IMR-90 (cell line): ENCODE measurements around the gene AUTS2.

Source experiments
- BHLHE40 ChIP-seq: fragments of 150-350 bp; IDR thresholded peaks from 2 replicates; pipeline ENCODE4 v1.6.1; 2016; ENCODE audit warnings: mild to moderate bottlenecking, low read depth, low read length
- CEBPB ChIP-seq: IDR thresholded peaks from 2 replicates; pipeline ENCODE4 v1.6.1; 2012; ENCODE audit warnings: low read depth, low read length, improper control_type of control experiment
- CHD1 ChIP-seq: IDR thresholded peaks from 2 replicates; pipeline ENCODE4 v1.6.1; 2012; ENCODE audit warnings: low read depth, low read length, improper control_type of control experiment
- CTCF ChIP-seq: conservative IDR thresholded peaks from 2 replicates; pipeline ENCODE4 v1.5.1; 2012; ENCODE audit warnings: mild to moderate bottlenecking, low read depth, low read length, improper control_type of control experiment
- MAFK ChIP-seq: IDR thresholded peaks from 2 replicates; pipeline ENCODE4 v1.6.1; 2012; ENCODE audit warnings: low read depth, low read length, improper control_type of control experiment
- MXI1 ChIP-seq: IDR thresholded peaks from 2 replicates; pipeline ENCODE4 v1.6.1; 2012; ENCODE audit warnings: low read depth, mild to moderate bottlenecking, low read length, moderate library complexity, borderline replicate concordance
- POLR2A ChIP-seq: IDR thresholded peaks from 2 replicates; pipeline ENCODE4 v1.6.1; 2012; ENCODE audit warnings: mild to moderate bottlenecking, low read depth, low read length
- RAD21 ChIP-seq: IDR thresholded peaks from 2 replicates; pipeline ENCODE4 v1.6.1; 2012; ENCODE audit warnings: low read length, improper control_type of control experiment
- RCOR1 ChIP-seq: IDR thresholded peaks from 2 replicates; pipeline ENCODE4 v1.6.1; 2012; ENCODE audit warnings: mild to moderate bottlenecking, low read length, improper control_type of control experiment; ENCODE audit not compliant: insufficient replicate concordance
- RFX5 ChIP-seq: IDR thresholded peaks from 2 replicates; pipeline ENCODE4 v1.8.0; 2012; ENCODE audit warnings: low read depth, mild to moderate bottlenecking, low read length, moderate library complexity
- USF2 ChIP-seq: fragments of 150-350 bp; IDR thresholded peaks from 2 replicates; pipeline ENCODE4 v1.6.1; 2017; ENCODE audit warnings: mild to moderate bottlenecking, antibody characterized with exemption, low read length, low read depth

GRCh38 chr7:70336536-70336935 lies 738.3 kb downstream of the AUTS2 start:
- no peak for TF ChIP-seq CTCF
- no peak for TF ChIP-seq POLR2A
- no peak for TF ChIP-seq BHLHE40
- no peak for TF ChIP-seq CHD1
- no peak for TF ChIP-seq MXI1
- TF ChIP-seq RAD21, result no peak
- no peak for TF ChIP-seq MAFK
- no peak for TF ChIP-seq USF2
- TF ChIP-seq RFX5, result no peak
- TF ChIP-seq RCOR1, result no peak
- no peak for TF ChIP-seq CEBPB
